D721Med (cell line): Measurements from ENCODE around the gene SGMS1.

Source experiments
- DNase-seq: peaks from one replicate; pipeline ENCODE4 v3.0.0; 2011; ENCODE audit warnings: low spot score; ENCODE audit not compliant: insufficient read length
- FAIRE-seq: peaks from 2 replicates; lab custom pipeline; 2011; peaks lifted over from hg19 to GRCh38; lab: Jason Lieb, UNC
- CTCF ChIP-seq: IDR thresholded peaks from 2 replicates; pipeline ENCODE4 v1.5.1; 2012; ENCODE audit warnings: mild to moderate bottlenecking, control low read depth; ENCODE audit not compliant: insufficient read depth; ENCODE audit errors: missing control alignments

The SGMS1 gene

DNA sequence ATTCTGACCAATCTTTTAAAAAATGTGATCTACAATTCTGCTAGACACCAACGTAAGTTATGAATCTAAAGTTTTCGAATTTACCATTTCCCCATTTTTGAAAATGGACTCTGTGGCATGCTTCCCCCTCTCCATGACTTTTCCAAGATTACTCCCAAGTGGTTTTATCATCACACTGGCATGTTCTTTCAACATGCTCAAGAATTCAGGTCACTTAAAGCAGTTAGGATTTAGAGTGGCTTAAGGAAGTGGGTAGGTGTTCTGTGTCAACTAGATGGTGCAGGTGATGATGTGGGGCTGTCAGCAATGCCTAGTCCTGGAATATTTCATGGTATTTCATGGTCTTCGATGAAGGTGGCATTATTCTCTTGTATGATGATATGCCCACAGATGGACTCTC is 208.5 kb downstream of the SGMS1 start:
- no peak for FAIRE-seq
- DNase-seq, result no peak
- TF ChIP-seq CTCF, result no peak

DNA sequence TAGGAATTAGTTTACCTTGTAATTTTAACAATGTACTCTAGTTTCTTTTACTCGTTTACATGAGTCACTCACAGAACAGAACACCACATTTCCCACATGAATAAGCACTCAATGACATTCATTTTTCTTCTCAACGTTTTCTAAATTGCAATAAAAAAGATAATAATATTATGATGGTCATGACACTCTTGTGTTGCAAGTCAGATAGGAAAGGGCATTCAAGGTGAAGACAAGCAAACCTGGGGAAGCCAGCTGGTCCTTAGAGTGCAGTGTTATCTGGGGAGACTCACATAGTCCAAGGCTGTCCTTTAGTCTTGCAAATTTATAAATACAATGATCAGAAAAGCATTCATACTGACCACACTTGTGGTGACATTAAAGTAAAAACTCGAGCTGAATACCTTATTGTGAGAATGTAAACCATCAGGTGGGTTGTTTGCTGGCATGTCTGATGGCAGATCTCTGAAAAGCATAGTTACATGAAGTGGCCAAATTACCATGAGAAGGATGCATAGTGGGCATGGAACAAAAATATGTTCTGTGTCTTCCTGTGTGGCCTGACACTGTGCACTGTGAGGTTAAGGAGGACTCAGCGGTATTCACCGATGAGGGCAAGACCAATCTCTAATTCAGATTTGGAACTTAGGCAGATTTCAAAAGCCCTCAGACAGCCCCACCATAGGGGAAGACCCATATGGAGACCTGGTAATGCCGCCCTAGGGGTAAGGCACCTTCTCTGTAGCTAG is 213.5 kb downstream of the SGMS1 start:
- DNase-seq (no peak), FAIRE-seq (no peak)
- no peak for TF ChIP-seq CTCF

- no peak for TF ChIP-seq CTCF
- DNase-seq (no peak), FAIRE-seq (no peak)
Measured at GRCh38 chr10:50407076-50407801, 216.5 kb downstream of the SGMS1 start.

DNA sequence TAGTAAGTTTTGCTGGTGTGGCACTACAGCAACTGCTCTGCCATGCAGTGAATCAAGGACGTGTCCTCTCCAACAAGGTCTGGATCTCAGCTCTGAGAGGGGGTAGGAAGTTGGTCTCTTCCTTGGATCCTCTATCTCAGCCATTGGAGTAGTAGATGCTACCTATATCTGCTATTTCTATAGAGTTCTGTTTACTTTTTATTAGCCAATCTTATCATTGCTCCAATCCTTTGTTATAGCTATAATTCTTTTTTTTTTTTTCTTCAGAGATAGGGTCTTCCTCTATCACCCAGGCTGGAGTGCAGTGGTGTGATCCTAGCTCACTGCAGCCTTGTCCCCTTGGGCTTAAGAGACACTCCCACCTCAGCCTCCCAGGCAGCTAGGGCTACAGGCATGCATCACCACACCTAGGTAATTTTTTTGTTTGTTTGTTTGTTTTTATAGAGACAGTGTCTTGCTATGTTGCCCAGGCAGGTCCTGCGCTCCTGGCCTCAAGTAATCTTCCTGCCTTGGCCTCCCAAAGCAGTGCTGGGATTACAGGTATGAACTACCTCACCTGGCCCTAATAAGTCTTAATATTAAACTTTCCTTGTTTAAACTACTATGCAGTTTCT is 217.2 kb downstream of the SGMS1 start:
- no peak for TF ChIP-seq CTCF
- no peak for FAIRE-seq
- DNase-seq, result no peak

- FAIRE-seq (no peak), DNase-seq (no peak)
- no peak for TF ChIP-seq CTCF
Measured at GRCh38 chr10:50405723-50406122, 218.0 kb downstream of the SGMS1 start.

DNA sequence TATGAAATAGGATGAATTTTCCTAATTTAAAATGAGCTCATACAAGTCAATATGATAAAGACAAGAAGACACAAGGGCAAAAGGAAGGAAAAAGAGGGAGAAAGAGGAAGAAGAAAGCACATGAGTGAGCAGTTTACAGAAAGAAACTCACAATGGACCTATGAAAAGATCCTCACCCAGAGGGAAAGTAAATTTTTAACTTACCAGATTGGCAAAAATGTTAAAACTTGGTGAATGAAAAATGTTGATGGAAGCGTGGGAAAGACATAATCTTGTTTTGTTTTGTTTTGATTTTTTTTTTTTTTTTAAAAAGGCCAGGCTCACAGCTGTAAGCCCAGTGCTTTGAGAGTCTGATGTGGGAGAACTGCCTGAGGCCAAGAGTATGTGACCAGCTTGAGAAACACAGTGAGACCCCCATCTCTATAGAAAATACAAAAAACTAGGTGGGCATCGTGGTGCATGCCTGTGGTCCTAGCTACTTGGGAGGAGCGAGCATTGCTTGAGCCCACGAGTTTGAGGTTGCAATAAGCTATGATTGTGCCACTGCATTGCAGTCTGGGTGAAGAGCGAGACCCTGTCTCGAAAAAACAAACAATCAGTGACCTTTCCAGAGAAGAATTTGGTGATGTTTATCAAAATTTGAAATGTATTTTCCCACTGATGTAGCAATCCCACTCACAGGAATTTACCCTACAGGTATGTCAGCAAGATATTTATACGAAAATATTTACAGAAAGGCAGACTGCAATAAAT is 219.6 kb downstream of the SGMS1 start:
- no peak for FAIRE-seq
- DNase-seq, result no peak
- TF ChIP-seq CTCF, result no peak
